Fibroblast of villous mesenchyme (primary cell): ENCODE results near the gene CORO2B. TPM values are rescaled to one million over a fixed set of nuclear protein-coding genes. Genes with fewer than 3 reads are reported as not detected.
"Not testable (repeated sequence)": the region's sequence is repeated elsewhere in the genome, so short reads cannot be mapped to it uniquely, and the experiment has no call there.

Experiments used
- DNase-seq: peaks from one replicate; pipeline ENCODE4 v3.0.0-alpha.2; 2010; ENCODE audit warnings: low read depth
- H3K4me3 ChIP-seq: 2 replicates; pipeline ENCODE4 v1.5.1; 2011; ENCODE audit warnings: low read depth, mild to moderate bottlenecking, low read length
- CTCF ChIP-seq: IDR thresholded peaks from 2 replicates; pipeline ENCODE4 v1.5.1; 2012; ENCODE audit warnings: low read depth, mild to moderate bottlenecking, low read length; ENCODE audit not compliant: insufficient read depth
- total RNA-seq: library from RNA; depleted of rRNA; stranded (reverse); fragments of >200 nt; gene quantifications from 2 replicates; pipeline ENCODE4 v1.2.3, GENCODE V29; 2012

The CORO2B gene
- total RNA-seq, 1 donor: 9.5 TPM

- H3K4me3 ChIP-seq: no peak overlapping the region
- no peak for DNase-seq
- no peak for TF ChIP-seq CTCF
Observed at GRCh38 chr15:68739390-68740080, 160.7 kb downstream of the CORO2B start.

- H3K4me3 ChIP-seq: no peak overlapping the region
- TF ChIP-seq CTCF: no peak
- DNase-seq: no peak
Observed at GRCh38 chr15:68743256-68743655, 164.5 kb downstream of the CORO2B start.

- no peak for DNase-seq
- TF ChIP-seq CTCF: no peak
- no peak overlapping the region for H3K4me3 ChIP-seq
Observed at GRCh38 chr15:68749365-68749764, 170.6 kb downstream of the CORO2B start.

GRCh38 chr15:68749793-68750192 lies 171.0 kb downstream of the CORO2B start:
- peak; percentile 19 for DNase-seq
- no peak overlapping the region for H3K4me3 ChIP-seq
- TF ChIP-seq CTCF: no peak

- no peak for DNase-seq
- TF ChIP-seq CTCF: no peak
- no peak overlapping the region for H3K4me3 ChIP-seq
Observed at GRCh38 chr15:68751622-68752021, 172.8 kb downstream of the CORO2B start.

- H3K4me3 ChIP-seq: no peak overlapping the region
- no peak for DNase-seq
- no peak for TF ChIP-seq CTCF
Observed at GRCh38 chr15:68755731-68756130, 176.9 kb downstream of the CORO2B start.

GRCh38 chr15:68759982-68760579 lies 181.3 kb downstream of the CORO2B start:
- DNase-seq, H3K4me3 ChIP-seq: not testable (repeated sequence)
